SH-SY5Y (cell line): Measurements from ENCODE around the gene TBX18.

ENCODE experiments used
- GATA2 ChIP-seq: IDR thresholded peaks from 2 replicates; pipeline ENCODE4 v1.6.1; 2011; ENCODE audit warnings: mild to moderate bottlenecking, low read depth, low read length
- GATA3 ChIP-seq: IDR thresholded peaks from 2 replicates; pipeline ENCODE4 v1.6.1; 2011; ENCODE audit warnings: low read depth, mild to moderate bottlenecking, low read length, moderate library complexity

DNA sequence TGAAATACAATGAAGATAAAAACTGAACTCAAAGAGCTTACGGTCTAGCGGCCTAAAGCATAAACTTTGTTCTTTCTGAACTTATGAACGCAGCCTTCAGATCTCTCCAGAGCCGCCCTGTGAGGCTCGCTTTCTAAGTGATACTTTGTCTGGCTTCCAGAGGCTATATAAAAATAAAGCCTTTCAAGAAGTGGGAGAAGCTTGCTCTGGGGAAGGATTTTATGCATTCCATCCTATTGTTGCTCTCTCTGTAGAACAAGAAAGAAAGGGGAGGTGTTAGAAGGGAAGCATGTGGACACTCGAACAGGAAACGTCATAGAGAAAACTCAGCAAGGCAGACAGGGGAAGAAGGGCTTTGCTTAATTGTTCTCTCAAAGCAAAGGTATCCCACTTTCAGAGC is 77.0 kb downstream of the TBX18 start:
- TF ChIP-seq GATA2: no peak
- no peak for TF ChIP-seq GATA3
